ENCODE measurements around the gene BAG1. TPM values are rescaled to one million over a fixed set of nuclear protein-coding genes. Genes with fewer than 3 reads are reported as not detected.

Gene BAG1
- total RNA-seq, 2 donors from 2014 or later, result 38.7 to 39.9 TPM

- Histone ChIP-seq H3K9ac (ENCODE audit: extremely low read depth, low read length, poor library complexity, severe bottlenecking) (no peak overlapping the region), H3K4me3 (ENCODE audit: low read length) (no peak overlapping the region), H3K36me3 (ENCODE audit: control insufficient read depth, insufficient read depth, low read length) (peaks cover 84% of the 10 kb centered on the region), H3K27me3 (ENCODE audit: control insufficient read depth, insufficient read depth, low read length, poor library complexity, severe bottlenecking) (no peaks in the 10 kb centered on the region), H3K27ac (ENCODE audit: low read depth, low read length) (no peak overlapping the region), H3K4me1 (ENCODE audit: control insufficient read depth, insufficient read depth, low read length) (peaks cover 5% of the 10 kb centered on the region), H3K9me3 (ENCODE audit: control insufficient read depth, low read length) (no peaks in the 10 kb centered on the region)
- no peaks in the 10 kb centered on the region for H3K9me3 Mint-ChIP-seq
- 92% methylated on average over 2 of the region's 2 CpGs; no CpG with 5 or more reads in 1 of the 2 experiments for WGBS, 2 experiments (ENCODE audit: insufficient coverage in 1 of 2, insufficient read length in 1 of 2)
- H3K27me3 Mint-ChIP-seq (ENCODE audit: insufficient read depth), result no peaks in the 10 kb centered on the region
- peak overlapping the region; percentile 37 for H3K27ac Mint-ChIP-seq
- no peak overlapping the region for H3K4me3 Mint-ChIP-seq
- TF ChIP-seq CTCF (conservative IDR thresholded peaks at IDR 0.05), result no peak
- peaks cover 22% of the 10 kb centered on the region for H3K4me1 Mint-ChIP-seq
- DNase-seq, result no peak
- H3K36me3 Mint-ChIP-seq (ENCODE audit: low read depth), result peaks cover 49% of the 10 kb centered on the region
These were observed 31.1 kb upstream of the BAG1 start for GRCh38 chr9:33295571-33295970.

GRCh38 chr9:33294670-33295432 lies 30.3 kb upstream of the BAG1 start:
- no peak overlapping the region for H3K4me3 Mint-ChIP-seq

GRCh38 chr9:33293782-33294181 lies 29.3 kb upstream of the BAG1 start:
- TF ChIP-seq CTCF (conservative IDR thresholded peaks at IDR 0.05), result no peak
- no peak for DNase-seq
- Histone ChIP-seq H3K9me3 (ENCODE audit: control insufficient read depth, low read length) (no peaks in the 10 kb centered on the region), H3K4me3 (ENCODE audit: low read length) (no peak overlapping the region), H3K27me3 (ENCODE audit: control insufficient read depth, insufficient read depth, low read length, poor library complexity, severe bottlenecking) (no peaks in the 10 kb centered on the region), H3K9ac (ENCODE audit: extremely low read depth, low read length, poor library complexity, severe bottlenecking) (no peak overlapping the region), H3K36me3 (ENCODE audit: control insufficient read depth, insufficient read depth, low read length) (peaks cover 66% of the 10 kb centered on the region), H3K27ac (ENCODE audit: low read depth, low read length) (no peak overlapping the region), H3K4me1 (ENCODE audit: control insufficient read depth, insufficient read depth, low read length) (peaks cover 5% of the 10 kb centered on the region)
- no peak overlapping the region for H3K4me3 Mint-ChIP-seq
- 97 to 100% methylated on average over 1 to 2 of the region's 2 CpGs for WGBS, 2 experiments (ENCODE audit: insufficient coverage in 1 of 2, insufficient read length in 1 of 2)
- H3K27ac Mint-ChIP-seq, result no peak overlapping the region
- peaks cover 38% of the 10 kb centered on the region for H3K36me3 Mint-ChIP-seq (ENCODE audit: low read depth)
- peaks cover 22% of the 10 kb centered on the region for H3K4me1 Mint-ChIP-seq
- H3K9me3 Mint-ChIP-seq, result no peaks in the 10 kb centered on the region
- no peaks in the 10 kb centered on the region for H3K27me3 Mint-ChIP-seq (ENCODE audit: insufficient read depth)

More at GRCh38 chr9:33294670-33295432, 30.3 kb upstream of the BAG1 start:
- peaks cover 5% of the 10 kb centered on the region for H3K4me1 ChIP-seq (ENCODE audit: control insufficient read depth, insufficient read depth, low read length)
- TF ChIP-seq CTCF (conservative IDR thresholded peaks at IDR 0.05), result no peak
- Mint-ChIP-seq H3K4me1 (peaks cover 22% of the 10 kb centered on the region), H3K36me3 (ENCODE audit: low read depth) (peaks cover 46% of the 10 kb centered on the region), H3K27ac (no peak overlapping the region), H3K27me3 (ENCODE audit: insufficient read depth) (no peaks in the 10 kb centered on the region), H3K9me3 (no peaks in the 10 kb centered on the region)
- WGBS, 2 experiments (ENCODE audit: insufficient coverage in 1 of 2, insufficient read length in 1 of 2), result 90 to 96% methylated on average over 8 to 12 of the region's 12 CpGs
- H3K9ac ChIP-seq (ENCODE audit: extremely low read depth, low read length, poor library complexity, severe bottlenecking), result no peak overlapping the region
- no peak for DNase-seq
- no peaks in the 10 kb centered on the region for H3K27me3 ChIP-seq (ENCODE audit: control insufficient read depth, insufficient read depth, low read length, poor library complexity, severe bottlenecking)
- H3K4me3 ChIP-seq (ENCODE audit: low read length), result no peak overlapping the region
- H3K9me3 ChIP-seq (ENCODE audit: control insufficient read depth, low read length), result no peaks in the 10 kb centered on the region
- peaks cover 76% of the 10 kb centered on the region for H3K36me3 ChIP-seq (ENCODE audit: control insufficient read depth, insufficient read depth, low read length)
- H3K27ac ChIP-seq (ENCODE audit: low read depth, low read length), result no peak overlapping the region
